ENCODE data around the gene RASL10B.

GRCh38 chr17:35728551-35728950 lies 2.9 kb upstream of the RASL10B start:
- no peak for TF ChIP-seq ZNF565 (CRISPR knock-in tag; conservative IDR thresholded peaks at IDR 0.05; ENCODE audit: low read depth)
- no peak for TF ChIP-seq RARB (CRISPR knock-in tag; IDR thresholded peaks at IDR 0.05)
- no peak for TF ChIP-seq ARNTL (CRISPR knock-in tag; IDR thresholded peaks at IDR 0.05; ENCODE audit: borderline replicate concordance, low read depth)
- TF ChIP-seq GLIS3 (CRISPR knock-in tag; IDR thresholded peaks at IDR 0.05), result no peak
